Lower lobe of right lung (tissue), 2 donors: ENCODE results near the gene WFDC1. TPM values are rescaled to one million over a fixed set of nuclear protein-coding genes. Genes with fewer than 3 reads are reported as not detected.

Source experiments
- ATAC-seq, 2 donors: fragments of 200-7000 bp; cut with Tn5 transposase; one replicate each; pipeline ENCODE4 v1.9.1; 2020 to 2022; ENCODE audit warnings: mild to moderate bottlenecking in 2 of 2, moderate library complexity in 2 of 2
- DNase-seq: peaks from one replicate; pipeline ENCODE4 v3.0.0-alpha.2; 2020
- H3K27ac ChIP-seq: fragments of 200-600 bp; one replicate; pipeline ENCODE4 v1.8.0; 2022
- H3K27me3 ChIP-seq: fragments of 200-600 bp; one replicate; pipeline ENCODE4 v1.8.0; 2022; ENCODE audit warnings: low read depth
- H3K36me3 ChIP-seq: fragments of 200-600 bp; one replicate; pipeline ENCODE4 v1.8.0; 2022; ENCODE audit warnings: mild to moderate bottlenecking
- H3K4me1 ChIP-seq: fragments of 200-600 bp; one replicate; pipeline ENCODE4 v1.8.0; 2022
- H3K4me3 ChIP-seq: fragments of 200-600 bp; one replicate; pipeline ENCODE4 v1.8.0; 2022; ENCODE audit warnings: mild to moderate bottlenecking
- H3K9me3 ChIP-seq: fragments of 200-600 bp; one replicate; pipeline ENCODE4 v1.8.0; 2022
- CTCF ChIP-seq: fragments of 200-600 bp; IDR thresholded peaks from one replicate; pipeline ENCODE4 v1.8.0; 2022; ENCODE audit warnings: antibody characterized with exemption, mild to moderate bottlenecking
- intact Hi-C: fragments of 100-400 bp; cut with DNase I; formaldehyde crosslinking; loops from one replicate; pipeline ENCODE4 v1.11.0; 2022
- total RNA-seq: library from RNA; stranded (reverse); fragmentation: NEBNext Ultra II Directional; extraction: Animal tissue kit (Norgen Biotek cat#: 25700); gene quantifications from one replicate; pipeline ENCODE4 v1.2.1, GENCODE V29; 2021
- donor health status: DM: no; HTN: yes; CAD: no; lungs with severe emphysema.

The WFDC1 gene
- total RNA-seq, 1 donor from 2014 or later, result 18.0 TPM

- Histone ChIP-seq H3K4me1 (peaks cover 10% of the 10 kb centered on the region), H3K36me3 (no peaks in the 10 kb centered on the region), H3K27me3 (no peaks in the 10 kb centered on the region), H3K4me3 (no peak overlapping the region), H3K27ac (no peak overlapping the region), H3K9me3 (no peaks in the 10 kb centered on the region)
- ATAC-seq (peak; percentile 67 to 71), DNase-seq (peak; percentile 71)
- intact Hi-C loops, result no loop called here
- TF ChIP-seq CTCF, result no peak
Measured at GRCh38 chr16:84379008-84379708, 84.5 kb downstream of the WFDC1 start.

Other genes starting within 250 kb of the WFDC1 start
- 94.7 TPM for gene MBTPS1, start 177.9 kb upstream of the WFDC1 start, total RNA-seq
- gene HSDL1, start 149.7 kb upstream of the WFDC1 start, total RNA-seq, result 22.5 TPM
- gene DNAAF1, start 149.6 kb upstream of the WFDC1 start, total RNA-seq, result 18.8 TPM
- 60.6 TPM for gene TAF1C, start 107.8 kb upstream of the WFDC1 start, total RNA-seq
- gene ADAD2, start 103.7 kb upstream of the WFDC1 start, total RNA-seq, result not detected
- gene KCNG4, start 54.9 kb upstream of the WFDC1 start, total RNA-seq, result not detected
- 56.2 TPM for gene ATP2C2, start 73.7 kb downstream of the WFDC1 start, total RNA-seq
- 13.0 TPM for gene MEAK7, start 209.8 kb downstream of the WFDC1 start, total RNA-seq